Ramos (cell line): ENCODE results near the gene SETMAR.
"Not testable (repeated sequence)": the region's sequence is repeated elsewhere in the genome, so short reads cannot be mapped to it uniquely, and the experiment has no call there.

Experiments used
- in situ Hi-C: fragments of 300-500 bp; cut with MboI; formaldehyde crosslinking; loops from one replicate; pipeline ENCODE4 v1.14.3; 2022; ENCODE audit warnings: low sequenced_read_pairs; ENCODE audit not compliant: unreplicated experiment

Gene SETMAR

DNA sequence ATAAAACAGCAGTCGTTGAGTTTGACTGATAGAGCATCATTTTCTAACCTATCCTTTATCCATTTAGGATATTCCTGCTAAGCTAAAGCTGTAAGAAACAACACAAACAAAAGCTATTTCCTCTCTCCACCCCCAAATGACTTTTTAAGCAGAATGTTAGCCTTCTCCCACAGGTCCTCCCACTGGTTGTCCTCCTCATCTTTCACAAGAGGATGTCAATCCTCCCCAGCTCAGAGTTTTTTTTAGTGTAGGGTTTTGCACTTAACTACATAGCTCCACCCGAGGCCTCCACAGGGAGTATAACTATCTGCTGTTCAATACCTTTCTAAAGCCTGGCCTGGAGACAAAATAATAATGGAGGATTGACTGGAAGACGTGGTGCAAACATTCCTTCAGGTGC, 7.8 kb downstream of the SETMAR start:
- in situ Hi-C loops, result no loop called here

- in situ Hi-C loops, result no loop called here
Observed at GRCh38 chr3:4311496-4311895, 8.3 kb downstream of the SETMAR start.

DNA sequence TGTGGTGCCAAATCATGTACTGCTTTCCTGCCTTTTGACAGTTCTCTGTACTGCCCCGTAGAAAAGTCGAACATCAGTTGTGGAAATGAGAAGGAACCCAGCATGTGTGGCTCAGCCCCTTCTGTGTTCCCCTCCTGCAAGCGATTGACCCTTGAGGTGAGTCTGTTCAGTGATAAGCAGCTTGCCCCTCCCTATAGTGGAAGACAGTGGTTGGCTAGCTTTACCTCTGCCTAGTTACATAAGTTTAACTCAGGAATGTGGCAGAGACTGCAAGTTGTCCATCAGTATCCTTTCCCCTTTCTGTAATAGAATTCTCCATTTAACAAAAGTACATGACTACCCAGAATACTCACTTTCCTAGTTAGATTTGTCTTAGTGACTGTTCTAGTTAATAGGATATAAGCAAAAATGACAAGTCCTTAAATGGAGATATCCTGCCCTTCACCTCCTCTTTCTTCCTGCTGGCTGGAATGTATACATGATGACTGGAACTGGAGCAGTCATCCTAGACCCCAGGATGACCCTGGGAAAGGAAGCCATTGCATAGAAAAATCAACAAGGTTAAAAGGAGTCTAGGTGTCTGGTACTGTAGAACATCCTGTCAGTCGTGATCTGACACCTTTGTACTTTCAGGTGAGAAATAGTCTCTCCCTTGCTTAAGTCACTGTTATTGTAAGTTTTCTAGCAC, 10.6 kb downstream of the SETMAR start:
- in situ Hi-C loops, result no loop called here

- in situ Hi-C loops, result no loop called here
Observed at GRCh38 chr3:4314688-4315087, 11.5 kb downstream of the SETMAR start.

DNA sequence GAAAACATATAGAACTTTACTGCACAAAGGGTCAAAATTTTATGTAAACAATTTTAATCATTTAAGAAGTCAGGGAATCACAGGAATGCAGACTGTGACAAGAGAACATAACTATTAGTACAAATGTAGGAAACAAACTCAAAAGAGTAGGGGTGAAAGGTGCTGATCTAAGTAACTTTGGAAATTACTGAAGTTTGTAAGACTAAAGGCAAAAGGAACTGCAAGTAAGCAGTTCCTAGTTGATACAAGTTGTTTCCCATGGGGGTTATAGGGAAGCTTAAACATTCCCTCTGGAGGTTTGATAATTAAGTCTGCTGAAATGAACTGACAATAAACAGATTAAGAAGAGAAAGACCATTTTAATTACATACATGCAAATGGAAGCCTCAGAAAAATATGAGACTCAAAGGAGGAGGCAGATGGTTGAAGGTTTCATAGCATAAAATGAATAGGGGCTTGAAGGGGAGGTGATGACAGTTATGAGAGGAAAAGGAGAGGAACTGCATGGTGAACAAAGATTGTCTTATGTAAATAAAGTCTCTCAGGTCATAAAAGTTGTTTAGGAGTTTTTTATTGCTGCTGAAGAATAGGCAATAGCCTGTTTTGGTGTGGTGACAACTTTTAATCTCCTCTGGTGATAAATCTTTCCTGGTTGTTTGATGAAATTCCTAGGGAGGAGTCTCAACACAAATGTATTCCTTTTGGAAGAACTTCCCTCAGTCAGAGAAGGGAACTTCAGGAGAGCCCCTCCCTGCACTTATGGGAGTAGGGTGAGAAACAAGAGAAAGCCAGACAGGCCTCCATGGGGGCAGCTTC, 17.1 kb downstream of the SETMAR start:
- in situ Hi-C loops, result no loop called here

GRCh38 chr3:4321732-4322131, 18.6 kb downstream of the SETMAR start:
- in situ Hi-C loops, result no loop called here

DNA sequence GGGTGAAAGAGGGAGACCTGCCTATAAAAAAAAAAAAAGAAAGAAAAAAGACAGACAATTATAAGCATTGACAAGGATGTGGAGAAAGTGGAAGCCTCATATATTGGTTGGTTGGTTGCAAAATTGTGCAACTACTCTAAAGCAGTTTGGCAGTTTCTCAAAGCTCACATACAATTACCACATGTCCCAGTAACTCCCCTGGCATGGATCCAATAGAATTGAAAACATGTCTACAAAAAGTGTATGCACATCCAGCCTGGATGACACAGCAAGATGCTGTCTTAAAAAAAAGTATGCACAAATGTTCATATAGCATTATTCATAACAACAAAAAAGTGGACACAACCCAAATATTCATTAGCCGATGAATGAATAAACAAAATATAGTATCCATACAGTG, 19.5 kb downstream of the SETMAR start:
- in situ Hi-C loops, result no loop called here

DNA sequence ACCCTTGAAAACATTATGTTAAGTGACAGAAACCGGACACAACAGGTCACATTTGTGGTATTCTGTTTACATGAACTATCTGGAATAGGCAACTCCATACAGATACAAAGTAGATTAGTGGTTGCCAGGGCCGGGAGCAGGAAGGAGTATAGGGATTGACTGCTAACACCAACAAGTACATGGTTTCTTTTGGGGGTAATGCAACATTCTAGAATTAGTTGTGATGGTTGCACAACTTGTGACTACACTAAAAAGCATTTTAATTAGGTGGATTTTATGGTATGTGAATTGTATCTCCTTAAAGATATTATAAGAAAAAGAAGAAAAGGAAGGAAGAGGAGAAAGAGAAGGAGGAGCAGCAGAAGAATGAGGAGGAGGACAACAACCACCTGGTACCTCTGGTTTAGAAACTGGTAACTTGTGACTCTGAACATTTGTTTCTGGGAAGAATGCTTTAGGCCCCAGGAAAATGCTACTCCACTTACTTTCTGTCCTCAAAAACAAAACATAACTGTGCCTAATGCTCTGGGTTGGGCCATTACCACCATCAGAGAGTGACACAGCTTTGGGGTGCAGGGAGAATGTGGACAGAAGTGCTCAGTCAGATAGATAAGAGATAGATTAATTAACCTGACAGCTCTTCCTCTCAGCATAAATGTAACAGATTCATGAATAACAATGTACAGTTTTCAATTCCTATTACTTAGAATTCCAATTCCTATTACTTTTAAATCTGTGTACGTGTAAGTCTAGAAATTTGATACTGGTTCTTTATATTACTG, 20.3 kb downstream of the SETMAR start:
- in situ Hi-C loops, result no loop called here

GRCh38 chr3:4326868-4327267, 23.7 kb downstream of the SETMAR start:
- in situ Hi-C loops, result no loop called here

DNA sequence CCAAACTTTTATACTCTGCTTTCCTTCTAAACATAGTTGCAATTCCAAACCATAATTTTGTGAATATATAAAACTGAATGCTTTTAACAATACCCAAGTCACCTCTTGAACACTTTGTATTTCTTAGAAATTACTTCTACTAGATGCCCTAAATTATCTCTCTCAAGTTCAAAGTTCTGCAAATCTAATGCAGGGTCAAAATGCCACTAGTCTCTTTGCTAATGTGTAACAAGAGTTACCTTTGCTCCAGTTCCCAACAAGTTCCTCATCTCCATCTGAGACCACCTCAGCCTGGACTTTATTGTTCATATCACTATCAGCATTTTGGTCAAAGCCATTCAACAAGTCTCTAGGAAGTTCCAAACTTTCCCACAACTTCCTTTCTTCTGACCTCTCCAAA, 26.6 kb downstream of the SETMAR start:
- in situ Hi-C loops, result not testable (repeated sequence)

DNA sequence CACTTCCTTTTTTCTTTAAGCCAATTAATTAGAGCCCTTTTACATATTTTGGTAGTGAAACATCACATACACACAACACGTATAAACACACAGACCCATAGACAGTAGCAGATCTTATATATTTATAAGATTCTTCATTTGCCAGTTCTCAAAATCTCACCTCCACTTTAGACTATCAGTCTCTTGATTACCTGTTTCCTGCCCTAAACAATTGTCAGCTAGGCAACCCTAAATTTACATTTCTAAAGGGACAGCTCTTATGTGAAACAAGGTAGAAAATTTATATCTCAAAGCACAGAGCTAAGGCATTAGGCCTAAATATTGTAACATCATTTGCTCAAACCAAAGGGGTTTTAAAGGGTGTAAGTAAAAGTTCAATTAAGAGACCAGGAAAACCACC, 28.9 kb downstream of the SETMAR start:
- in situ Hi-C loops, result no loop called here

DNA sequence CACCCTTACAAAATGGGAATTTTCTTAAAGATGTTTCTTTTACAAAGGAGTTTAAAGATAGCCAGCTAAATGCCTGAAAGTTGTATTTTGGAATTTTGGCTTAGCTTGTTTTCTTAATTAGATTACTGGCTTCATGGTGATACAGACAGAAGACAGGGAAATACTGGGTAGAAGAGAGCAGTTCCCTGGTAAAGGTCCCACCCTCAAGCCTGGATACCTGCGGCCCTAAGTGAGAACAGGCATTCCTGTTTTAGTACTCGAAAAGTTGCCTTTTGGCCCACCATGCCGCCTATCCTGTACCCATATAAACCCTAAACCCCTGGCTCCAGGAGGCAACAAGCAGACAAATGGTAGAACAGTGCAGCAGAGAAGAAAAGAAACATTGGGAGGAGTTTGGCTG, 29.4 kb downstream of the SETMAR start:
- in situ Hi-C loops, result no loop called here

DNA sequence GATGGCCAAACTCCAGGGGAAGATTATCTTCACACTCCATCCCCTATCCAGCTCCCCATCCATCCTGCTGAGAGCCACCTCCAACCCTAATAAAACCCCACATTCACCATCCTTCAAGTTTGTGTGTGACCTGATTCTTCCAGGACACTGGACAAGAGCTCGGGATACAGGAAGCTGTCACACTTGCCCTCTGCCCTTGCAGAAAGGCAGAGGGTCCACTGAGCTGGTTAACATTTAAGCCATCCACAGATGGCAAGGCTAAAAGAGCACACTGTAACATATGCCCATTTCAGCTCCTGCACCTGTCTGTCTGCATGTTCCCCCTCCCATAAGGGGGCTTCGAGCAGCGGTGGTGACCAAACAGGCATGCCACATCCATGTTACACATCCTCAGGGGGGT, 29.8 kb downstream of the SETMAR start:
- in situ Hi-C loops, result no loop called here

DNA sequence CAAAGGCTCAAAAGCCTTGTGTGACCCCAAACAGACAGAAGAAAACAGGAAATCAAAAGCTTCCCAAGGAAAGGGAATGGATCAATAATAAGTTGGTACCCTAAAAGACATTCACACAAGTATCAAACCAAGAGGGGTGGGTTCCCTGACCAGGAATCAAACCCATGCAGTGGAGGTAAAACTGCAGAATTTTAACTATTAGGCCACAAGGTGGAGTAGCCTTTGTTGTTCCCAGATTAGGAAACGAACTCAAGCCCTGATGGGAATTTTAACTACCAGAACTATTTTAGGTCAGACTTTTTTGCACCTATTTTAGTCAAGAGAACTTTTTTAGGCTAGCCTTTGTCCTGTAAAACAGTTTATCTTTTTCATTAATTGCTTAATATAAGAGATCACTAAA, 31.4 kb downstream of the SETMAR start:
- in situ Hi-C loops, result no loop called here

DNA sequence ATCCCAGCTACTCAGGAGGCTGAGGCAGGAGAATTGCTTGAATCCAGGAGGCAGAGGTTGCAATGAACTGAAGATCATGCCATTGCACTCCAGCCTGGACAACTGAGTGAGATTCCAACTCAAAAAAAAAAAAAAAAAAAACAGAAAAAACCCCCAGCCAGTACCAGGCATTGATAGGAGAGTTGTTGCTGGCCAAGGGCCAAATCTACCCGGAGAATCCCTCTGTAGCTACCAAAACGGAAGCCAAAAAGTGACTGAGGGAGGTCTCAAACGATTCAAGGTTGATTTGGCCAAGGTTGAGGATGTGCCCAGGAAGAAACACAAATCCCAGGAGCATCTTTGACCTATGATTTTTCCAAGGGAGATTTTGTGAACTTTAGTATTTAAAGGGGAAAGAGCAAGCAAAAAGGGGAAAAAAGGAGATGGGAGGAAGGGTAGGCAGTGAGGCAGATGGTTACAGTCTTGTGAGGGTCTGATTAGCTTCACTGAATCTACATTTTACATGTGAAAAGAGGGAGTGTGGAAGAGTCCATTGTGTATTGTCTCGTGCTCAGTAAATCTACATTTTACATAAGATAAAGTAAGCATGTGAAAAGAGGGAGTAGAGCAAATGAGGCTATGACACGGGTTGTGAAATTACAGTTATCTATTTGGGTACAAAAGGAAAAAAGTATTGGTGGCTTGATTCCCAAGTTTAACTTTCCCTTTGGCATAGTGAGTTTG, 32.8 kb downstream of the SETMAR start:
- in situ Hi-C loops, result no loop called here

DNA sequence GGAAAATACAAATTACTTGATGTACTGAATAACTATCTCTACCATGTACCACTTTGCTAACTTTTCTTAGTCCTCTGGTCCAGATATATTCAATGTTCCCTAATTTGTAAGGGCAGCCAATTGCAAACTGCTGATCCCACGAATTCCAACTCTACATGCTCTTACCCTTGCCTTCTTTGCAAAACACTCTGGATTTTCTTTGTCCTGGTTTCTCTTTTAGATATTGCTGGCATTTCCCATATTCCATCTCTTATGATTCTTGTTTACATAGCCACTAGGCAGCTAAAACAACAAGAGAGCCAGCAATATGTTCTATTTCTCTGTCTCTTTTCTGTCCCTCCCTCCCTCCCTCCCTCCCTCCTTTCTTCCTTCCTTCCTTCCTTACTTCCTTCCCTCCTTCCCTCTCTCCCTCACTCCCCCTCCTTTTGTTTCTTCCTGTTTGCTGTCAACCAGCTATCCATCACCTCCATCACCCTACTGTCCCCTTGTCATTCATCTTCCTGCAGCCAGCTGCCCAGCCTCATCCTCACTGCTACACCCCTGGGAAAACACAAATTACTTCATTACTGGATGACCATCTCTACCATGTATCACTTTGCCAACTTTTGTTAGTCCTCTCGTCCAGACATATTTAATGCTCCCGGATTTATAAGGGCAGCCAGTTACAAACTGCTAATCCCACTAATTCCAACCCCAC, 33.8 kb downstream of the SETMAR start:
- in situ Hi-C loops, result no loop called here

DNA sequence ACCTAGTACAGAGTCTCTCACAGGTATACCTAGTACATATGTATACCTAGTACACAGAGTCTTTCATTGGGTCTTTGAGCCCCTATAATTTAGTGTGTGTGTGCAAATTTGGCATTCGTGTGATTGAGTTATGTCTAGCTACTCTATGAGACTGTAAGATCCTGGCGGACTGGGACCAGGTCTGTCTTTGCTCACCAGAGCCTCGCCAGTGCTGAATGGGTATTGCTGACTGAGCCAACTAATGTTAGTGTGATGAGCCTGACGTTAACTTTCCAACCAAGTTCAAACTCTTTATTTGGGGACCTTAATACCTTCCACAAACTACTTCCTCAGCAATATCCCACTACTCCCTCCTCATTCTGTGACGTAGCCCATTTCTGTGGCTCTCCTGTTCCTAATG, 35.6 kb downstream of the SETMAR start:
- in situ Hi-C loops, result no loop called here

GRCh38 chr3:4340077-4340410, 36.9 kb downstream of the SETMAR start:
- in situ Hi-C loops, result no loop called here

DNA sequence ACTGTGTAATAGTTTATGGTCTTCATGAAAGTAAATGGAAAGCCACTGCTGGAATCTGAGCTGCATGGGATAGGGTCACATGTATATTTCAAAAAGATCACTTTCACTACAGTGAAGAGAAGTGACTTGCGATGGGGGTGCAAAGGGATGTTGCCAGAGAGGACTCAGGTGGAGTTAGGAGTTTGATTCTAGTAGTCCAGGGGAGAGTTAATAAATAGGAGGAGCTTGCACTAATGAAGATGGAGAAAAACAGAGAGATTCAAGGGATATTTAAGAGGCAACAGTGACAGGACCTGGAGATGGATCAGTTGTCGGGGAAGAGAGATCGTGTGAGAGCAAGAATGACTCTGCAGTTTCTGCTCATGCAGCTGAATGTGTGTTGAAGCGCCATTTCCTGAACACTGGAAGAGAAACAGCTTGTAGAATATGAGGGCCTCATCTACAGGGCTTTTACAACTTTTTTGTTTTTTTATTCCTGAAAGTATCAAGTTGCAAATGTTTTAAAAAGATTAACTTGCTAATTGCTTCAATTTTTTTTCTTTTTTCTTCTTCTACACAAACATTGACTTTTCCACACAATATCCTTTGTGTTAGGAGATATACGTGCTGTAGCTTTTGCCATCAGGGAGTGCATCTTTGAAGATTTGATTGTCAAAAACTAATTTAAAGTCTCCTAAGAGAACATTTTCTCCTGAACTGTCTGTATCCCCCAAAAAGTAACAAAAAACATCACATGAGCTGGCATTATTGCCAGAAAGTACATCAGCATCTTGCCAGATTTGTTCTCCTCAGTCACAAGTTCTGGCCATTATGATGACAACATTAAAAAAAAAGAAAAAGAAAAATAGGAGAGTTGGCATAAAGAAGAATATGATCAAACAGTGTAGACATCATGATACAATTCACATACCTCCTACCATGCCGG, 37.5 kb downstream of the SETMAR start:
- in situ Hi-C loops, result no loop called here
